Measurements from ENCODE around the gene NRDE2.
"Not testable (repeated sequence)": the region's sequence is repeated elsewhere in the genome, so short reads cannot be mapped to it uniquely, and the experiment has no call there.

NRDE2 gene

DNA sequence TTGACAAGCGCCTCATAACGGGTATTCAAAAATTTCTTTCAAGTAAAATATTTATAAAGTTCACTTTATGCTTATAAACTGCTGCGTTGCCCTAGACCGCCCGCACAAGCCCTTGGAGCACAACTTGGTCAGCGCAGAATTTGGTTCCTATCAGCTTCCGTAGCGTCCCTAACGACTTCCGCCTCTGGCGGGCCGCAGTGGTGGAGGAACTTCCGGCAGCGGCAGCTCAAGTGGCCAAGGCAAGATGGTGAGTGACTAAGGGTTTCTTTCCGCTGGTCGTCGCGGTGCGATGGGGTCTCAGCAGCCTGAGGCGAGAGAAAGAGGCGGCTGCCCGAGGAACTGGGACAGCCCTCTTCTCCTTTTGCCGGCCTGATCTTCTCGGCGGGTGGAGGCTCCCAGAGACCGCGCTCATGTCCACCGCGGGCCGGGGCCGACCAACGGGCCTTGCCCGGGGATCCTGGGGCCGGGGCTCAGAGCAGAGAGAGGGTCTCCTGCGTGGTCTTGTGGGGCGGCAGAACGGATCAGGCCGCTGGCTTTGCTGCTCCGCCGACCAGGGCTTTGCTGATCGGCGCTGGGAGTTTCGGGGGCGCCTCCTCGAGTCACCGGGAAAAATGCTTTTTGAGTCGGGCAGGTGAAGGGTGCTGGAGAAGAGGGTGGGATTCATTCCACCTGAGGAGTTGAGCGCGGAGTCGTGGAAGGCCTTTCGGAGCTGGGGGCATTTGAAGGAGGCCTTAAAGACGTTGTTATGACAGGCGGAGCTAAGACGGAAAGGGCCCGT, 75.2 kb downstream of the NRDE2 start, which contains the start of gene PSMC1:
Gene PSMC1 (plus strand): TSS at position 200 of the 778 bp plus-strand sequence. CDS start 45 bp downstream, at position 245.
- no peaks in the 10 kb centered on the region for H3K27me3 ChIP-seq (ENCODE audit: control insufficient read depth in 1 of 2, insufficient read depth in 2 of 2, low read length in 2 of 2)
- H3K4me1 ChIP-seq (ENCODE audit: control insufficient read depth in 1 of 2, insufficient read depth in 2 of 2, low read length in 2 of 2): peaks cover 9 to 10% of the 10 kb centered on the region in 2 donors
- H3K9ac ChIP-seq (ENCODE audit: low read depth in 1 of 2, low read length in 2 of 2): peak within 1 kb of the TSS; percentile 65 to 92
- peaks cover 10 to 17% of the 10 kb centered on the region in 2 donors for H3K36me3 ChIP-seq (ENCODE audit: control insufficient read depth in 1 of 2, insufficient read depth in 2 of 2, low read length in 2 of 2)
- H3K27ac ChIP-seq (ENCODE audit: low read depth, low read length): peak within 1 kb of the TSS; percentile 62
- H3K4me3 ChIP-seq (ENCODE audit: low read depth in 1 of 2, low read length in 2 of 2): peak within 1 kb of the TSS; percentile 83 to 92
- H3K9me3 ChIP-seq (ENCODE audit: control insufficient read depth in 1 of 2, low read length in 2 of 2): no peaks in the 10 kb centered on the region

- Histone ChIP-seq H3K36me3 (ENCODE audit: control insufficient read depth in 1 of 2, insufficient read depth in 2 of 2, low read length in 2 of 2) (peaks cover 5 to 11% of the 10 kb centered on the region in 2 donors), H3K27me3 (ENCODE audit: control insufficient read depth in 1 of 2, insufficient read depth in 2 of 2, low read length in 2 of 2) (no peaks in the 10 kb centered on the region), H3K9ac (ENCODE audit: low read depth in 1 of 2, low read length in 2 of 2) (no peak overlapping the region), H3K27ac (ENCODE audit: low read depth, low read length) (no peak overlapping the region), H3K9me3 (ENCODE audit: control insufficient read depth in 1 of 2, low read length in 2 of 2) (no peaks in the 10 kb centered on the region), H3K4me3 (ENCODE audit: low read depth in 1 of 2, low read length in 2 of 2) (peak overlapping the region; percentile 83 to 92), H3K4me1 (ENCODE audit: control insufficient read depth in 1 of 2, insufficient read depth in 2 of 2, low read length in 2 of 2) (peaks cover 9 to 10% of the 10 kb centered on the region in 2 donors)
These were observed 75.9 kb downstream of the NRDE2 start for GRCh38 chr14:90255871-90256270.

- H3K36me3 ChIP-seq (ENCODE audit: control insufficient read depth in 1 of 2, insufficient read depth in 2 of 2, low read length in 2 of 2): no peaks in the 10 kb centered on the region
- H3K4me1 ChIP-seq (ENCODE audit: control insufficient read depth in 1 of 2, insufficient read depth in 2 of 2, low read length in 2 of 2): peaks cover 9 to 10% of the 10 kb centered on the region in 2 donors
- no peaks in the 10 kb centered on the region for H3K27me3 ChIP-seq (ENCODE audit: control insufficient read depth in 1 of 2, insufficient read depth in 2 of 2, low read length in 2 of 2)
- H3K9me3 ChIP-seq (ENCODE audit: control insufficient read depth in 1 of 2, low read length in 2 of 2): no peaks in the 10 kb centered on the region
- H3K4me3 ChIP-seq (ENCODE audit: low read depth in 1 of 2, low read length in 2 of 2): no peak overlapping the region
- no peak overlapping the region for H3K9ac ChIP-seq (ENCODE audit: low read depth in 1 of 2, low read length in 2 of 2)
- no peak overlapping the region for H3K27ac ChIP-seq (ENCODE audit: low read depth, low read length)
These were observed 77.9 kb downstream of the NRDE2 start for GRCh38 chr14:90253826-90254225.

DNA sequence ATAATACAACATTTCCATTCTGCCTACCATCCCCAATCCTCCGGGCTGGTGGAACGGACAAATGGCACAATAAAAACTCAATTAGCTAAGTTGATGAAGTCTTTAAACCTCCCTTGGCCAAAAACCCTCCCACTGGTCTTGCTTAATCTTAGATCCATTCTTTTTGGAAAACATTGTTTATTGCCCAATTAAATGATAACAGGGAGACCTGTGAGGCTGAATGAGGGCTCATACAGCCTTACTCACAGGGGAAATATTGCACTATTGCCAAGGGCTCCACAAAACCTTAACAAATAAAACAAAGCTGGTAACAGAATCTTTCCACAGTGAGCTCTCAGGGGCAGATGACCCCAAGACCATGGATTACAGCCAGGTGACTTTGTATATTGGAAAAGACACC, 83.1 kb downstream of the NRDE2 start:
- no peak overlapping the region for H3K27ac ChIP-seq (ENCODE audit: low read depth, low read length)
- H3K9me3 ChIP-seq (ENCODE audit: control insufficient read depth in 1 of 2, low read length in 2 of 2): no peaks in the 10 kb centered on the region
- no peak overlapping the region for H3K9ac ChIP-seq (ENCODE audit: low read depth in 1 of 2, low read length in 2 of 2)
- no peaks in the 10 kb centered on the region for H3K27me3 ChIP-seq (ENCODE audit: control insufficient read depth in 1 of 2, insufficient read depth in 2 of 2, low read length in 2 of 2)
- H3K4me3 ChIP-seq (ENCODE audit: low read depth in 1 of 2, low read length in 2 of 2): no peak overlapping the region
- H3K4me1 ChIP-seq (ENCODE audit: control insufficient read depth in 1 of 2, insufficient read depth in 2 of 2, low read length in 2 of 2): no peaks in the 10 kb centered on the region
- H3K36me3 ChIP-seq (ENCODE audit: control insufficient read depth in 1 of 2, insufficient read depth in 2 of 2, low read length in 2 of 2): no peaks in the 10 kb centered on the region

GRCh38 chr14:90247441-90247840, 84.3 kb downstream of the NRDE2 start:
- H3K9me3 ChIP-seq (ENCODE audit: control insufficient read depth in 1 of 2, low read length in 2 of 2); H3K27ac ChIP-seq (ENCODE audit: low read depth, low read length); H3K27me3 ChIP-seq (ENCODE audit: control insufficient read depth in 1 of 2, insufficient read depth in 2 of 2, low read length in 2 of 2); H3K36me3 ChIP-seq (ENCODE audit: control insufficient read depth in 1 of 2, insufficient read depth in 2 of 2, low read length in 2 of 2); H3K4me1 ChIP-seq (ENCODE audit: control insufficient read depth in 1 of 2, insufficient read depth in 2 of 2, low read length in 2 of 2); H3K4me3 ChIP-seq (ENCODE audit: low read depth in 1 of 2, low read length in 2 of 2); H3K9ac ChIP-seq (ENCODE audit: low read depth in 1 of 2, low read length in 2 of 2): not testable (repeated sequence)

DNA sequence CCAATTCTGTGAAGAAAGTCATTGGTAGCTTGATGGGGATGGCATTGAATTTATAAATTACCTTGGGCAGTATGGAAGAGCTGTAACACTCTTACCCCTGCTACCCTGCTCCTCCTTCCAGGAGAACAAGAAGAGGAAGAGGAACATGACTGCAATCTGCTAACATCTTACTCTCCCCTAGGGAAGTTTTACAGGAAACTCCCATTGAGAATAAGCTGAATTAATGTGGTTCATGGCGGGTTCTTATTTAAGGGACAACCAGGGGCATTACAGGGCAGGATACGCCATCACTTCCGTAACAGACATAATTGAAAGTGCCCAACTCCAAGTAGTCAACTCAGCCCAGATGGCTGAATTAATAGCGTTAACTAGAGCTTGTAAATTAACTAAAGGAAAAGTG, 84.8 kb downstream of the NRDE2 start:
- H3K9me3 ChIP-seq (ENCODE audit: control insufficient read depth in 1 of 2, low read length in 2 of 2): no peaks in the 10 kb centered on the region
- H3K4me1 ChIP-seq (ENCODE audit: control insufficient read depth in 1 of 2, insufficient read depth in 2 of 2, low read length in 2 of 2): no peaks in the 10 kb centered on the region
- no peak overlapping the region for H3K27ac ChIP-seq (ENCODE audit: low read depth, low read length)
- no peaks in the 10 kb centered on the region for H3K36me3 ChIP-seq (ENCODE audit: control insufficient read depth in 1 of 2, insufficient read depth in 2 of 2, low read length in 2 of 2)
- no peak overlapping the region for H3K9ac ChIP-seq (ENCODE audit: low read depth in 1 of 2, low read length in 2 of 2)
- no peak overlapping the region for H3K4me3 ChIP-seq (ENCODE audit: low read depth in 1 of 2, low read length in 2 of 2)
- no peaks in the 10 kb centered on the region for H3K27me3 ChIP-seq (ENCODE audit: control insufficient read depth in 1 of 2, insufficient read depth in 2 of 2, low read length in 2 of 2)

GRCh38 chr14:90242444-90242843, 89.3 kb downstream of the NRDE2 start:
- Histone ChIP-seq H3K4me3 (ENCODE audit: low read depth in 1 of 2, low read length in 2 of 2) (no peak overlapping the region), H3K36me3 (ENCODE audit: control insufficient read depth in 1 of 2, insufficient read depth in 2 of 2, low read length in 2 of 2) (no peaks in the 10 kb centered on the region), H3K9me3 (ENCODE audit: control insufficient read depth in 1 of 2, low read length in 2 of 2) (peaks cover 31 to 37% of the 10 kb centered on the region in 2 donors), H3K27me3 (ENCODE audit: control insufficient read depth in 1 of 2, insufficient read depth in 2 of 2, low read length in 2 of 2) (no peaks in the 10 kb centered on the region), H3K27ac (ENCODE audit: low read depth, low read length) (no peak overlapping the region), H3K4me1 (ENCODE audit: control insufficient read depth in 1 of 2, insufficient read depth in 2 of 2, low read length in 2 of 2) (no peaks in the 10 kb centered on the region), H3K9ac (ENCODE audit: low read depth in 1 of 2, low read length in 2 of 2) (no peak overlapping the region)

- Histone ChIP-seq H3K9ac (ENCODE audit: low read depth in 1 of 2, low read length in 2 of 2) (no peak overlapping the region), H3K4me1 (ENCODE audit: control insufficient read depth in 1 of 2, insufficient read depth in 2 of 2, low read length in 2 of 2) (peaks cover 4 to 5% of the 10 kb centered on the region in 2 donors), H3K9me3 (ENCODE audit: control insufficient read depth in 1 of 2, low read length in 2 of 2) (peaks cover 36 to 42% of the 10 kb centered on the region in 2 donors), H3K36me3 (ENCODE audit: control insufficient read depth in 1 of 2, insufficient read depth in 2 of 2, low read length in 2 of 2) (no peaks in the 10 kb centered on the region), H3K27ac (ENCODE audit: low read depth, low read length) (no peak overlapping the region), H3K4me3 (ENCODE audit: low read depth in 1 of 2, low read length in 2 of 2) (no peak overlapping the region), H3K27me3 (ENCODE audit: control insufficient read depth in 1 of 2, insufficient read depth in 2 of 2, low read length in 2 of 2) (peaks cover 0 to 5% of the 10 kb centered on the region in 2 donors)
These were observed 92.6 kb downstream of the NRDE2 start for GRCh38 chr14:90239139-90239538.

- peaks cover 4 to 5% of the 10 kb centered on the region in 2 donors for H3K4me1 ChIP-seq (ENCODE audit: control insufficient read depth in 1 of 2, insufficient read depth in 2 of 2, low read length in 2 of 2)
- H3K27me3 ChIP-seq (ENCODE audit: control insufficient read depth in 1 of 2, insufficient read depth in 2 of 2, low read length in 2 of 2): peaks cover 0 to 5% of the 10 kb centered on the region in 2 donors
- H3K36me3 ChIP-seq (ENCODE audit: control insufficient read depth in 1 of 2, insufficient read depth in 2 of 2, low read length in 2 of 2): no peaks in the 10 kb centered on the region
- no peak overlapping the region for H3K4me3 ChIP-seq (ENCODE audit: low read depth in 1 of 2, low read length in 2 of 2)
- peaks cover 29 to 33% of the 10 kb centered on the region in 2 donors for H3K9me3 ChIP-seq (ENCODE audit: control insufficient read depth in 1 of 2, low read length in 2 of 2)
- no peak overlapping the region for H3K27ac ChIP-seq (ENCODE audit: low read depth, low read length)
- no peak overlapping the region for H3K9ac ChIP-seq (ENCODE audit: low read depth in 1 of 2, low read length in 2 of 2)
These were observed 96.4 kb downstream of the NRDE2 start for GRCh38 chr14:90235179-90235976.

- H3K36me3 ChIP-seq (ENCODE audit: control insufficient read depth in 1 of 2, insufficient read depth in 2 of 2, low read length in 2 of 2); H3K27me3 ChIP-seq (ENCODE audit: control insufficient read depth in 1 of 2, insufficient read depth in 2 of 2, low read length in 2 of 2); H3K9ac ChIP-seq (ENCODE audit: low read depth in 1 of 2, low read length in 2 of 2); H3K9me3 ChIP-seq (ENCODE audit: control insufficient read depth in 1 of 2, low read length in 2 of 2); H3K27ac ChIP-seq (ENCODE audit: low read depth, low read length); H3K4me3 ChIP-seq (ENCODE audit: low read depth in 1 of 2, low read length in 2 of 2); H3K4me1 ChIP-seq (ENCODE audit: control insufficient read depth in 1 of 2, insufficient read depth in 2 of 2, low read length in 2 of 2): not testable (repeated sequence)
These were observed 101.8 kb downstream of the NRDE2 start for GRCh38 chr14:90229942-90230341.
